HepG2 (cell line): ENCODE results near the gene DNTTIP2.

Source experiments
- MAFG ChIP-seq: sonication (generic); formaldehyde crosslinking; IDR thresholded peaks from 2 replicates; pipeline ENCODE4 v1.5.1; 2020; ENCODE audit warnings: mild to moderate bottlenecking, missing genetic modification reagents
- ZNF691 ChIP-seq: sonication (generic); formaldehyde crosslinking; IDR thresholded peaks from 2 replicates; pipeline ENCODE4 v1.4.0; 2020; ENCODE audit warnings: missing genetic modification reagents, low read depth, mild to moderate bottlenecking, borderline replicate concordance

- no peak for TF ChIP-seq MAFG (CRISPR knock-in tag)
- TF ChIP-seq ZNF691: no peak
Observed at GRCh38 chr1:93904228-93904627, 25.2 kb upstream of the DNTTIP2 start.
